ENCODE data around the gene SRC. TPM values are rescaled to one million over a fixed set of nuclear protein-coding genes. Genes with fewer than 3 reads are reported as not detected.

Gene SRC
- total RNA-seq, 2 donors from 2014 or later, result 117 to 121 TPM

GRCh38 chr20:37395410-37395797 lies 49.5 kb downstream of the SRC start:
- no peak for DNase-seq
- no peak for ATAC-seq
- intact Hi-C loops (cut with DNase I, micrococcal nuclease), result loop anchor here in 1 of 2 donors (10.0 kb wide), 1 partner anchor 129 kb away; the partner anchor contains the start of genes BLCAP and NNAT

GRCh38 chr20:37395921-37396415 lies 50.0 kb downstream of the SRC start:
- intact Hi-C loops (cut with DNase I, micrococcal nuclease), result loop anchor here in 1 of 2 donors (10.0 kb wide), 1 partner anchor 129 kb away; the partner anchor contains the start of genes BLCAP and NNAT
- DNase-seq (no peak), ATAC-seq (no peak)

GRCh38 chr20:37396416-37397075 lies 50.6 kb downstream of the SRC start:
- ATAC-seq, result no peak
- no peak for DNase-seq
- intact Hi-C loops (cut with DNase I, micrococcal nuclease), result loop anchor here in 1 of 2 donors (10.0 kb wide), 1 partner anchor 128 kb away; the partner anchor contains the start of genes BLCAP and NNAT

- ATAC-seq, result peak; percentile 8
- intact Hi-C loops (cut with DNase I, micrococcal nuclease), result loop anchor here in 1 of 2 donors (10.0 kb wide), 1 partner anchor 127 kb away; the partner anchor contains the start of genes BLCAP and NNAT
- no peak for DNase-seq
Measured at GRCh38 chr20:37397076-37397953, 51.4 kb downstream of the SRC start.

GRCh38 chr20:37397954-37398749 lies 52.2 kb downstream of the SRC start:
- DNase-seq, result no peak
- ATAC-seq, result no peak
- intact Hi-C loops (cut with DNase I, micrococcal nuclease), result loop anchor here in 1 of 2 donors (10.0 kb wide), 1 partner anchor 127 kb away; the partner anchor contains the start of genes BLCAP and NNAT

GRCh38 chr20:37398750-37399621 lies 53.0 kb downstream of the SRC start:
- DNase-seq, result no peak
- ATAC-seq, result peak; percentile 9
- intact Hi-C loops (cut with DNase I, micrococcal nuclease), result loop anchor here in 1 of 2 donors (10.0 kb wide), 1 partner anchor 126 kb away; the partner anchor contains the start of genes BLCAP and NNAT

- ATAC-seq (no peak), DNase-seq (no peak)
- intact Hi-C loops (cut with DNase I, micrococcal nuclease), result loop anchor here in 1 of 2 donors (5.0 kb wide), 1 partner anchor 131 kb away; no protein-coding TSS in a partner anchor
Measured at GRCh38 chr20:37401282-37401929, 55.5 kb downstream of the SRC start.

- ATAC-seq (no peak), DNase-seq (no peak)
- intact Hi-C loops (cut with DNase I, micrococcal nuclease), result loop anchor here in 1 of 2 donors (5.0 kb wide), 1 partner anchor 130 kb away; no protein-coding TSS in a partner anchor
Measured at GRCh38 chr20:37401930-37402675, 56.2 kb downstream of the SRC start.

- intact Hi-C loops (cut with DNase I, micrococcal nuclease), result loop anchor here in 1 of 2 donors (5.0 kb wide), 1 partner anchor 129 kb away; no protein-coding TSS in a partner anchor
- no peak for DNase-seq
- no peak for ATAC-seq
Measured at GRCh38 chr20:37403107-37404033, 57.4 kb downstream of the SRC start.

GRCh38 chr20:37404461-37404890 lies 58.5 kb downstream of the SRC start:
- intact Hi-C loops (cut with DNase I, micrococcal nuclease), result loop anchor here in 1 of 2 donors (5.0 kb wide), 1 partner anchor 128 kb away; no protein-coding TSS in a partner anchor
- ATAC-seq, result peak; percentile 3
- no peak for DNase-seq

GRCh38 chr20:37405351-37405897 lies 59.5 kb downstream of the SRC start:
- DNase-seq, result no peak
- intact Hi-C loops (cut with DNase I, micrococcal nuclease), result no loop called here
- ATAC-seq, result peak; percentile 9

- ATAC-seq (peak; percentile 70), DNase-seq (peak in 1 of 2 donors; percentile 37)
- intact Hi-C loops (cut with DNase I, micrococcal nuclease), result no loop called here
Measured at GRCh38 chr20:37406010-37406998, 60.4 kb downstream of the SRC start.

GRCh38 chr20:37407019-37407566 lies 61.2 kb downstream of the SRC start:
- ATAC-seq, result peak; percentile 3
- intact Hi-C loops (cut with DNase I, micrococcal nuclease), result no loop called here
- DNase-seq, result no peak
